OCI-LY1 (cell line): Measurements from ENCODE around the gene VEGFA.

Experiments used
- H2AFZ ChIP-seq: fragments of 200-600 bp; sonication (generic), shearing (Covaris generic); 2 replicates; pipeline ENCODE4 v1.6.0; 2014; ENCODE audit warnings: antibody characterized with exemption, mild to moderate bottlenecking, low read length
- H3F3A ChIP-seq: fragments of 200-600 bp; sonication (generic), shearing (Covaris generic); 2 replicates; pipeline ENCODE4 v1.6.0; 2014; ENCODE audit warnings: mild to moderate bottlenecking, antibody characterized with exemption, low read length, moderate library complexity; ENCODE audit not compliant: insufficient read depth
- H3K27ac ChIP-seq: fragments of 200-600 bp; sonication (generic); 2 replicates; pipeline ENCODE4 v1.5.1; 2014; ENCODE audit warnings: low read length, mixed run types, mild to moderate bottlenecking, low read depth; ENCODE audit not compliant: poor library complexity, severe bottlenecking
- H3K27me3 ChIP-seq: fragments of 200-600 bp; sonication (generic); 2 replicates; pipeline ENCODE4 v1.6.0; 2014; ENCODE audit warnings: antibody characterized with exemption, mild to moderate bottlenecking, low read length, moderate library complexity; ENCODE audit not compliant: insufficient read depth
- H3K36me3 ChIP-seq: fragments of 200-600 bp; sonication (generic); 2 replicates; pipeline ENCODE4 v1.6.1; 2014; ENCODE audit warnings: mild to moderate bottlenecking, antibody characterized with exemption, low read length, moderate library complexity, mixed read lengths; ENCODE audit not compliant: insufficient read depth
- H3K4me1 ChIP-seq: fragments of 200-600 bp; sonication (generic); 2 replicates; pipeline ENCODE4 v1.5.1; 2014; ENCODE audit warnings: mild to moderate bottlenecking, low read length, moderate library complexity; ENCODE audit not compliant: insufficient read depth, severe bottlenecking
- H3K4me2 ChIP-seq: fragments of 200-600 bp; sonication (generic), shearing (Covaris generic); 2 replicates; pipeline ENCODE4 v1.6.1; 2014; ENCODE audit warnings: low read length
- H3K4me3 ChIP-seq: fragments of 200-600 bp; sonication (generic); 2 replicates; pipeline ENCODE4 v1.5.1; 2014; ENCODE audit warnings: low read length, low read depth, mild to moderate bottlenecking, mixed read lengths; ENCODE audit not compliant: poor library complexity, severe bottlenecking
- H3K79me2 ChIP-seq: fragments of 200-600 bp; shearing (Covaris generic); 2 replicates; pipeline ENCODE4 v1.6.1; 2016; ENCODE audit warnings: mixed run types, low read length, mixed read lengths; ENCODE audit not compliant: insufficient read depth
- H3K9ac ChIP-seq: fragments of 200-600 bp; sonication (generic), shearing (Covaris generic); 2 replicates; pipeline ENCODE4 v1.6.1; 2014; ENCODE audit warnings: mild to moderate bottlenecking, low read length, mixed read lengths
- H3K9me2 ChIP-seq: fragments of 200-600 bp; sonication (generic), shearing (Covaris generic); 2 replicates; pipeline ENCODE4 v1.6.1; 2014; ENCODE audit warnings: low read depth, mild to moderate bottlenecking, low read length, mixed read lengths
- H3K9me3 ChIP-seq: fragments of 200-600 bp; shearing (Covaris generic); 2 replicates; pipeline ENCODE4 v1.6.1; 2014; ENCODE audit warnings: low read length, mixed read lengths
- H4K20me1 ChIP-seq: fragments of 200-600 bp; sonication (generic), shearing (Covaris generic); 2 replicates; pipeline ENCODE4 v1.6.0; 2016; ENCODE audit warnings: mild to moderate bottlenecking, low read length; ENCODE audit not compliant: insufficient read depth
- CTCF ChIP-seq: fragments of 200-600 bp; sonication (generic), shearing (Covaris generic); IDR thresholded peaks from 2 replicates; pipeline ENCODE4 v1.5.1; 2017; ENCODE audit warnings: mild to moderate bottlenecking, antibody characterized with exemption, low read length, moderate library complexity, mixed read lengths
- EZH2 ChIP-seq: fragments of 200-600 bp; sonication (generic), shearing (Covaris generic); IDR thresholded peaks from 2 replicates; pipeline ENCODE4 v1.8.0; 2017; ENCODE audit warnings: borderline replicate concordance, mixed run types, mild to moderate bottlenecking, antibody characterized with exemption, low read length, moderate library complexity, mixed read lengths

VEGFA gene

DNA sequence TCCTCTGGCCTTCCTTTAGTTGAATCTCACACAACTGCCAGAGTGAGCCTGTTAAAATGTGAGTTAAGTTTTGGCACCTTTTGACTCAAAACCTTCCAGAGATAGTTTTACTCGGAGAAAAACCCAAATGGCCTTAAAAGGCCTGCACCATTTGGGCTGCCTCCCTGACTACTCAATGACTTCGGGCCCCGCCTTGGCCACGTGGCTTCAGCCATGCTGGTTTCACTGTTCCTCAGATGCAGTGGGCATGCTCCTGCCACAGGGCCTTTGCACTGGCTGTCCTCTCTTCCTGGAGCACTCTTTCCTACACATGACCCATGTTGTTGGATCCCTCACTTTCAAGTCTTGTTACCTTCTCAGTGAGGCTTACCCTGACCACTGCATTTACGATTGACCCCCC, 18.3 kb downstream of the VEGFA start:
- H3K4me2 ChIP-seq, result no peak overlapping the region
- no peaks in the 10 kb centered on the region for H3K79me2 ChIP-seq
- H3K9me2 ChIP-seq, result no peaks in the 10 kb centered on the region
- no peaks in the 10 kb centered on the region for H3F3A ChIP-seq
- H3K27ac ChIP-seq, result no peak overlapping the region
- no peaks in the 10 kb centered on the region for H3K9me3 ChIP-seq
- no peak overlapping the region for H3K4me3 ChIP-seq
- TF ChIP-seq CTCF (no peak), EZH2 (no peak)
- no peaks in the 10 kb centered on the region for H3K4me1 ChIP-seq
- H3K9ac ChIP-seq, result no peak overlapping the region
- H3K27me3 ChIP-seq, result peaks cover 3% of the 10 kb centered on the region; the same call in 1 of the 2 replicates
- peaks cover 14% of the 10 kb centered on the region; the same call in 1 of the 2 replicates for H3K36me3 ChIP-seq
- no peaks in the 10 kb centered on the region for H4K20me1 ChIP-seq
- H2AFZ ChIP-seq, result no peak overlapping the region

- Histone ChIP-seq H3K9ac (no peak overlapping the region), H3K4me1 (no peaks in the 10 kb centered on the region), H3K4me2 (no peak overlapping the region), H3K79me2 (no peaks in the 10 kb centered on the region), H2AFZ (no peak overlapping the region), H3K36me3 (peaks cover 2% of the 10 kb centered on the region; the same call in 1 of the 2 replicates), H3K4me3 (no peak overlapping the region), H4K20me1 (no peaks in the 10 kb centered on the region), H3K9me3 (no peaks in the 10 kb centered on the region), H3F3A (no peaks in the 10 kb centered on the region), H3K27ac (no peak overlapping the region), H3K27me3 (peaks cover 8% of the 10 kb centered on the region; the same call in 1 of the 2 replicates), H3K9me2 (no peaks in the 10 kb centered on the region)
- TF ChIP-seq CTCF (no peak), EZH2 (no peak)
Observed at GRCh38 chr6:43789447-43789846, 19.4 kb downstream of the VEGFA start.

- no peaks in the 10 kb centered on the region for H3F3A ChIP-seq
- no peaks in the 10 kb centered on the region for H4K20me1 ChIP-seq
- H3K27ac ChIP-seq, result no peak overlapping the region
- no peaks in the 10 kb centered on the region for H3K9me3 ChIP-seq
- TF ChIP-seq EZH2, result no peak
- H3K9ac ChIP-seq, result no peak overlapping the region
- no peaks in the 10 kb centered on the region for H3K79me2 ChIP-seq
- no peaks in the 10 kb centered on the region for H3K36me3 ChIP-seq
- no peak overlapping the region for H3K4me3 ChIP-seq
- peaks cover 8% of the 10 kb centered on the region; the same call in 1 of the 2 replicates for H3K27me3 ChIP-seq
- H2AFZ ChIP-seq, result no peak overlapping the region
- H3K4me2 ChIP-seq, result no peak overlapping the region
- H3K9me2 ChIP-seq, result no peaks in the 10 kb centered on the region
- no peaks in the 10 kb centered on the region for H3K4me1 ChIP-seq
Observed at GRCh38 chr6:43790031-43790430, 20.0 kb downstream of the VEGFA start.

GRCh38 chr6:43791745-43792422, 21.9 kb downstream of the VEGFA start:
- no peak overlapping the region for H3K9ac ChIP-seq
- H4K20me1 ChIP-seq, result no peaks in the 10 kb centered on the region
- no peak overlapping the region for H3K27ac ChIP-seq

More at GRCh38 chr6:43791745-43792422, 21.9 kb downstream of the VEGFA start:
- no peaks in the 10 kb centered on the region for H3K79me2 ChIP-seq
- no peaks in the 10 kb centered on the region for H3F3A ChIP-seq
- H3K27me3 ChIP-seq, result peaks cover 8% of the 10 kb centered on the region; the same call in 1 of the 2 replicates
- H3K4me3 ChIP-seq, result no peak overlapping the region
- H3K4me2 ChIP-seq, result no peak overlapping the region
- no peak overlapping the region for H2AFZ ChIP-seq
- no peaks in the 10 kb centered on the region for H3K9me2 ChIP-seq
- TF ChIP-seq CTCF (no peak), EZH2 (no peak)
- no peaks in the 10 kb centered on the region for H3K36me3 ChIP-seq
- no peaks in the 10 kb centered on the region for H3K4me1 ChIP-seq
- H3K9me3 ChIP-seq, result no peaks in the 10 kb centered on the region
